Psoas muscle (tissue), 8 donors: ENCODE results near the gene DAPK3. TPM values are rescaled to one million over a fixed set of nuclear protein-coding genes. Genes with fewer than 3 reads are reported as not detected.

Experiments
- ATAC-seq, 4 donors: fragments of 200-7000 bp; cut with Tn5 transposase; one replicate each; pipeline ENCODE4 v1.9.1; 2020; ENCODE audit warnings: moderate library complexity in 3 of 4, mild to moderate bottlenecking in 2 of 4
- DNase-seq, 2 donors: peaks; one replicate each; pipeline ENCODE4 v3.0.0-alpha.2; 2020
- H3K27ac ChIP-seq: fragments of 200-600 bp; one replicate; pipeline ENCODE4 v1.8.0; 2022
- H3K27me3 ChIP-seq, 3 donors: fragments of 200-600 bp in 1 of 3; one replicate each; pipeline versions ENCODE4 v1.6.1 to v1.8.0; 2013 to 2022; ENCODE audit warnings: low read length in 2 of 3, mild to moderate bottlenecking in 2 of 3, moderate library complexity in 1 of 3; ENCODE audit not compliant: insufficient read depth in 3 of 3
- H3K36me3 ChIP-seq, 2 donors: fragments of 200-600 bp in 1 of 2; one replicate each; pipeline versions ENCODE4 v1.6.1 to v1.8.0; 2013 to 2022; ENCODE audit warnings: low read depth in 1 of 2, mild to moderate bottlenecking in 1 of 2, moderate library complexity in 1 of 2; ENCODE audit not compliant: insufficient read depth in 1 of 2
- H3K4me1 ChIP-seq: fragments of 200-600 bp; one replicate; pipeline ENCODE4 v1.8.0; 2022
- H3K4me3 ChIP-seq: fragments of 200-600 bp; one replicate; pipeline ENCODE4 v1.8.0; 2022; ENCODE audit warnings: mild to moderate bottlenecking
- H3K9me3 ChIP-seq: fragments of 200-600 bp; one replicate; pipeline ENCODE4 v1.8.0; 2022
- WGBS, 3 donors: extraction: QIAGEN DNeasy Blood & Tissue Kit; methylation state at CpG; one replicate each; pipeline versions ENCODE4 v1.1.6 to v1.1.7; 2013; 5-methylcytosine and 5-hydroxymethylcytosine counted together
- intact Hi-C, 2 donors: fragments of 100-400 bp; cut with DNase I; formaldehyde crosslinking; loops; one replicate each; pipeline versions ENCODE4 v1.11.0 to v1.14.2; 2022
- polyA plus RNA-seq, 3 donors: library from polyadenylated mRNA; stranded (reverse); fragments of 200-250 nt; gene quantifications; one replicate each; pipeline ENCODE4 v1.2.3, GENCODE V29; 2013
- total RNA-seq, 4 donors: library from RNA; stranded (reverse); fragmentation: NEBNext Ultra II Directional in 2 of 4; extraction: Animal tissue kit (Norgen Biotek cat#: 25700) in 2 of 4; gene quantifications; one replicate each; pipeline versions ENCODE4 v1.2.1 to v1.2.4, GENCODE V29; 2021 to 2023
- TF ChIP-seq, protein P1 (sequence below): fragments of 200-600 bp; IDR thresholded peaks from one replicate; pipeline ENCODE4 v1.8.0; 2022; ENCODE audit warnings: antibody characterized with exemption
- donor health status: healthy with polysubstance abuse.
- donor health status: DM: no; HTN: no; CAD: no; lungs with moderate emphysema.
- donor health status: Bipolar disorder and iron deficiency.
- donor health status: healthy.
- donor health status: DM: yes; HTN: yes; CAD: no.
- donor health status: DM: no; HTN: no; CAD: no.
- donor health status: DM: no; HTN: no; CAD: no.
- donor health status: DM: yes; HTN: yes; CAD: no.

The DAPK3 gene
- total and polyA plus RNA-seq, 7 donors = 92.6 to 176 (median 142) TPM

- peaks cover 0 to 5% (median 0%) of the 10 kb centered on the region in 3 donors for H3K27me3 ChIP-seq
- H3K4me1 ChIP-seq = no peaks in the 10 kb centered on the region
- H3K36me3 ChIP-seq = no peaks in the 10 kb centered on the region
- no peak overlapping the region for H3K27ac ChIP-seq
- H3K9me3 ChIP-seq = no peaks in the 10 kb centered on the region
- ATAC-seq (no peak), DNase-seq (no peak)
- no peak overlapping the region for H3K4me3 ChIP-seq
- intact Hi-C loops = no loop called here
- TF ChIP-seq, protein P1, sequence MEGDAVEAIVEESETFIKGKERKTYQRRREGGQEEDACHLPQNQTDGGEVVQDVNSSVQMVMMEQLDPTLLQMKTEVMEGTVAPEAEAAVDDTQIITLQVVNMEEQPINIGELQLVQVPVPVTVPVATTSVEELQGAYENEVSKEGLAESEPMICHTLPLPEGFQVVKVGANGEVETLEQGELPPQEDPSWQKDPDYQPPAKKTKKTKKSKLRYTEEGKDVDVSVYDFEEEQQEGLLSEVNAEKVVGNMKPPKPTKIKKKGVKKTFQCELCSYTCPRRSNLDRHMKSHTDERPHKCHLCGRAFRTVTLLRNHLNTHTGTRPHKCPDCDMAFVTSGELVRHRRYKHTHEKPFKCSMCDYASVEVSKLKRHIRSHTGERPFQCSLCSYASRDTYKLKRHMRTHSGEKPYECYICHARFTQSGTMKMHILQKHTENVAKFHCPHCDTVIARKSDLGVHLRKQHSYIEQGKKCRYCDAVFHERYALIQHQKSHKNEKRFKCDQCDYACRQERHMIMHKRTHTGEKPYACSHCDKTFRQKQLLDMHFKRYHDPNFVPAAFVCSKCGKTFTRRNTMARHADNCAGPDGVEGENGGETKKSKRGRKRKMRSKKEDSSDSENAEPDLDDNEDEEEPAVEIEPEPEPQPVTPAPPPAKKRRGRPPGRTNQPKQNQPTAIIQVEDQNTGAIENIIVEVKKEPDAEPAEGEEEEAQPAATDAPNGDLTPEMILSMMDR = no peak
- 89 to 94% (median 93%) methylated on average over 8 of the region's 8 CpGs for WGBS, 3 donors
Measured at GRCh38 chr19:3919793-3920192, 51.1 kb downstream of the DAPK3 start.

DNA sequence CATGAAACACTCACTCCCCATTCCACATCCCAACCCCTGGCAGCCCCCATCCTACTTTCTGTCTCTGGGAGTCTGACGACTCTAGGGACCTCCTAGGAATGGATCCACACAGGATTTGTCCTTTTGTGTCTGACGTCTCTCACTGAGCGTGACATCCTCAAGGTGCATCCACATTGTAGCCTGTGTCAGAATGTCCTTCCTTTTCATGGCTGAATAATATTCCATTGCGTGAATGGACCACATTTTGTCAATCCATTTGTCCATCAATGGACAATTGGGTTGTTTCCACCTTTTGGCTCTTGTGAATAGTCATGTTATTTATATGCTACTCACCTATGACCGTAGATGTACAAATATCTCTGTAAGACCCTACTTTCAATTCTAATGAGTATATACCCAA is 54.9 kb downstream of the DAPK3 start:
- no peak overlapping the region for H3K27ac ChIP-seq
- ATAC-seq = no peak
- H3K4me3 ChIP-seq = no peak overlapping the region
- DNase-seq = no peak
- intact Hi-C loops = no loop called here
- no peaks in the 10 kb centered on the region for H3K36me3 ChIP-seq
- TF ChIP-seq, protein P1 = no peak
- peaks cover 0 to 9% (median 0%) of the 10 kb centered on the region in 3 donors for H3K27me3 ChIP-seq
- H3K4me1 ChIP-seq = no peaks in the 10 kb centered on the region
- WGBS, 3 donors = 87 to 92% (median 90%) methylated on average over 5 of the region's 5 CpGs
- H3K9me3 ChIP-seq = no peaks in the 10 kb centered on the region

DNA sequence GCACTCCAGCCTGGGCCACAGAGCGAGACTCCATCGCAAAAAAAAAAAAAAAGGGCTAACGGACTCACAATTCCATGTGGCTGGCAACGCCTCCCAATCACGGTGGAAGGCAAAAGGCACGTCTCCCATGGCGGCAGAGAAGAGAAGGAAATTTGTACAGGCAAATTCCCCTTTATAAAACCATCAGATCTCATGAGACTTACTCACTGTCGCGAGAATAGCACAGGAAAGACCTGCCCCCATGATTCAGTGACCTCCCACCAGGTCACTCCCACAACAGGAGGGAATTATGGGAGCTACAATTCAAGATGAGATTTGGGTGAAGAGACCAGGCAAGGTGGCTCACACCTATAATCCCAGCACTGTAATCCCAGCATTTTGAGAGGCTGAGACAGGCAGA is 56.7 kb downstream of the DAPK3 start:
- WGBS, 3 donors = 57 to 67% (median 66%) methylated on average over 6 to 9 of the region's 9 CpGs
- ATAC-seq (peak in 1 of 4 donors; percentile 44), DNase-seq (no peak)
- Histone ChIP-seq H3K27me3 (peaks cover 0 to 9% (median 0%) of the 10 kb centered on the region in 3 donors), H3K4me1 (no peaks in the 10 kb centered on the region), H3K36me3 (no peaks in the 10 kb centered on the region), H3K4me3 (no peak overlapping the region), H3K9me3 (no peaks in the 10 kb centered on the region), H3K27ac (no peak overlapping the region)
- TF ChIP-seq, protein P1 = no peak
- intact Hi-C loops = no loop called here

GRCh38 chr19:3910105-3910504 is 60.8 kb downstream of the DAPK3 start:
- ATAC-seq = no peak
- Histone ChIP-seq H3K4me3 (no peak overlapping the region), H3K4me1 (no peaks in the 10 kb centered on the region), H3K36me3 (no peaks in the 10 kb centered on the region), H3K27ac (no peak overlapping the region), H3K27me3 (peaks cover 0 to 4% (median 0%) of the 10 kb centered on the region in 3 donors), H3K9me3 (no peaks in the 10 kb centered on the region)
- 100% methylated on average over 1 of the region's 1 CpG for WGBS, 3 donors
- DNase-seq = no peak
- intact Hi-C loops = no loop called here
- TF ChIP-seq, protein P1 = no peak

Other genes starting within 250 kb of the DAPK3 start
- 10 to 100 TPM; 17.7 to 23.6 (median 18.4) TPM for gene APBA3, start 209.4 kb downstream of the DAPK3 start, total RNA-seq
- gene APBA3, start 209.4 kb downstream of the DAPK3 start, polyA plus RNA-seq = 10 to 100 TPM; 19.4 to 30.1 (median 23.6) TPM
- gene MRPL54, start 208.4 kb downstream of the DAPK3 start, total RNA-seq = 10 to 100 TPM; 35.2 to 68.8 (median 49.7) TPM
- 10 to 100 TPM; 40.9 to 81.3 (median 77.7) TPM for gene MRPL54, start 208.4 kb downstream of the DAPK3 start, polyA plus RNA-seq
- gene RAX2, start 198.9 kb downstream of the DAPK3 start, total RNA-seq = not detected
- gene RAX2, start 198.9 kb downstream of the DAPK3 start, polyA plus RNA-seq = not detected
- under 1 TPM; 0.32 to 0.68 (median 0.51) TPM for gene MATK, start 184.7 kb downstream of the DAPK3 start, total RNA-seq
- under 1 TPM; 0.16 to 0.24 (median 0.17) TPM for gene MATK, start 184.7 kb downstream of the DAPK3 start, polyA plus RNA-seq
- not detected for gene ZFR2, start 102.1 kb downstream of the DAPK3 start, total RNA-seq
- not detected for gene ZFR2, start 102.1 kb downstream of the DAPK3 start, polyA plus RNA-seq
- gene ATCAY, start 90.4 kb downstream of the DAPK3 start, total RNA-seq = not detected
- under 1 TPM in 1 of 3 donors, not detected in 2; 0.04 TPM for gene ATCAY, start 90.4 kb downstream of the DAPK3 start, polyA plus RNA-seq
- gene NMRK2, start 38.0 kb downstream of the DAPK3 start, total RNA-seq = 100 to 1,000 TPM in 1 of 4 donors, 10 to 100 TPM in 2, 1 to 10 TPM in 1; 9.0 to 755 (median 89.4) TPM
- gene NMRK2, start 38.0 kb downstream of the DAPK3 start, polyA plus RNA-seq = 100 to 1,000 TPM in 2 of 3 donors, 10 to 100 TPM in 1; 45.2 to 636 (median 602) TPM
- gene EEF2, start 14.4 kb upstream of the DAPK3 start, total RNA-seq = 1,000 to 10,000 TPM; 2,332 to 3,628 (median 2,726) TPM
- gene EEF2, start 14.4 kb upstream of the DAPK3 start, polyA plus RNA-seq = 1,000 to 10,000 TPM; 1,416 to 1,891 (median 1,484) TPM
- 10 to 100 TPM; 14.6 to 27.2 (median 17.0) TPM for gene PIAS4, start 36.6 kb upstream of the DAPK3 start, total RNA-seq
- gene PIAS4, start 36.6 kb upstream of the DAPK3 start, polyA plus RNA-seq = 10 to 100 TPM; 12.7 to 21.8 (median 14.6) TPM
- gene ZBTB7A, start 95.8 kb upstream of the DAPK3 start, total RNA-seq = 10 to 100 TPM; 25.7 to 55.9 (median 45.7) TPM
- gene ZBTB7A, start 95.8 kb upstream of the DAPK3 start, polyA plus RNA-seq = 10 to 100 TPM; 18.5 to 20.3 (median 20.0) TPM
- 100 to 1,000 TPM; 136 to 192 (median 151) TPM for gene MAP2K2, start 153.0 kb upstream of the DAPK3 start, total RNA-seq
- gene MAP2K2, start 153.0 kb upstream of the DAPK3 start, polyA plus RNA-seq = 100 to 1,000 TPM; 189 to 290 (median 207) TPM
- gene CREB3L3, start 182.5 kb upstream of the DAPK3 start, total RNA-seq = not detected
- under 1 TPM in 2 of 3 donors, not detected in 1; 0.04 to 0.22 TPM for gene CREB3L3, start 182.5 kb upstream of the DAPK3 start, polyA plus RNA-seq
- 10 to 100 TPM in 3 of 4 donors, 1 to 10 TPM in 1; 8.4 to 13.1 (median 11.4) TPM for gene SIRT6, start 211.5 kb upstream of the DAPK3 start, total RNA-seq
- gene SIRT6, start 211.5 kb upstream of the DAPK3 start, polyA plus RNA-seq = 10 to 100 TPM; 15.0 to 23.5 (median 22.9) TPM
- gene ANKRD24, start 211.6 kb upstream of the DAPK3 start, total RNA-seq = 1 to 10 TPM in 2 of 4 donors, under 1 TPM in 2; 0.36 to 2.7 (median 0.84) TPM
- gene ANKRD24, start 211.6 kb upstream of the DAPK3 start, polyA plus RNA-seq = under 1 TPM; 0.34 to 0.74 (median 0.41) TPM